ENCODE data around the gene TERB2. TPM values are rescaled to one million over a fixed set of nuclear protein-coding genes. Genes with fewer than 3 reads are reported as not detected.
"Not testable (repeated sequence)": the region's sequence is repeated elsewhere in the genome, so short reads cannot be mapped to it uniquely, and the experiment has no call there.

TERB2 gene
- total RNA-seq, 1 donor from 2014 or later, result not detected

- H3K4me3 Mint-ChIP-seq (ENCODE audit: unreplicated experiment), result no peak overlapping the region
- H3K36me3 Mint-ChIP-seq (ENCODE audit: unreplicated experiment), result no peaks in the 10 kb centered on the region
Observed at GRCh38 chr15:45021348-45021747, 64.9 kb downstream of the TERB2 start.

GRCh38 chr15:45022871-45023658, 66.6 kb downstream of the TERB2 start, which contains the start of gene SORD:
Gene SORD (plus strand): TSS chr15:45023195. CDS start chr15:45023284, 89 bp downstream.
- peak; percentile 99 for DNase-seq
- Mint-ChIP-seq H3K4me3 (ENCODE audit: unreplicated experiment) (peak within 1 kb of the TSS; percentile 93), H3K9me3 (ENCODE audit: unreplicated experiment) (peaks cover 2% of the 10 kb centered on the region), H3K4me1 (ENCODE audit: low read depth, unreplicated experiment) (peaks cover 2% of the 10 kb centered on the region), H3K27ac (ENCODE audit: unreplicated experiment) (peak within 1 kb of the TSS; percentile 79), H3K27me3 (ENCODE audit: unreplicated experiment) (peaks cover 7% of the 10 kb centered on the region), H3K36me3 (ENCODE audit: unreplicated experiment) (no peaks in the 10 kb centered on the region)
- no peak for TF ChIP-seq CTCF (IDR thresholded peaks at IDR 0.05; ENCODE audit: partially characterized antibody, unreplicated experiment)

More at GRCh38 chr15:45021348-45021747, 64.9 kb downstream of the TERB2 start:
- H3K4me1 Mint-ChIP-seq (ENCODE audit: low read depth, unreplicated experiment), result peaks cover 2% of the 10 kb centered on the region
- no peak overlapping the region for H3K27ac Mint-ChIP-seq (ENCODE audit: unreplicated experiment)
- peaks cover 2% of the 10 kb centered on the region for H3K9me3 Mint-ChIP-seq (ENCODE audit: unreplicated experiment)
- no peak for TF ChIP-seq CTCF (IDR thresholded peaks at IDR 0.05; ENCODE audit: partially characterized antibody, unreplicated experiment)
- DNase-seq, result no peak
- H3K27me3 Mint-ChIP-seq (ENCODE audit: unreplicated experiment), result peaks cover 10% of the 10 kb centered on the region

GRCh38 chr15:45023659-45024225, 67.3 kb downstream of the TERB2 start:
- Mint-ChIP-seq H3K9me3 (ENCODE audit: unreplicated experiment) (peaks cover 3% of the 10 kb centered on the region), H3K4me3 (ENCODE audit: unreplicated experiment) (peak overlapping the region; percentile 93), H3K36me3 (ENCODE audit: unreplicated experiment) (peaks cover 4% of the 10 kb centered on the region), H3K27ac (ENCODE audit: unreplicated experiment) (peak overlapping the region; percentile 79), H3K4me1 (ENCODE audit: low read depth, unreplicated experiment) (peaks cover 2% of the 10 kb centered on the region), H3K27me3 (ENCODE audit: unreplicated experiment) (peaks cover 7% of the 10 kb centered on the region)
- no peak for DNase-seq
- no peak for TF ChIP-seq CTCF (IDR thresholded peaks at IDR 0.05; ENCODE audit: partially characterized antibody, unreplicated experiment)

GRCh38 chr15:45024649-45025048, 68.2 kb downstream of the TERB2 start:
- not testable (repeated sequence) for H3K9me3 Mint-ChIP-seq (ENCODE audit: unreplicated experiment); H3K36me3 Mint-ChIP-seq (ENCODE audit: unreplicated experiment); H3K4me3 Mint-ChIP-seq (ENCODE audit: unreplicated experiment); H3K4me1 Mint-ChIP-seq (ENCODE audit: low read depth, unreplicated experiment); H3K27ac Mint-ChIP-seq (ENCODE audit: unreplicated experiment); DNase-seq; H3K27me3 Mint-ChIP-seq (ENCODE audit: unreplicated experiment)

GRCh38 chr15:45025627-45026026, 69.1 kb downstream of the TERB2 start:
- not testable (repeated sequence) for H3K27me3 Mint-ChIP-seq (ENCODE audit: unreplicated experiment); DNase-seq; H3K27ac Mint-ChIP-seq (ENCODE audit: unreplicated experiment); H3K4me1 Mint-ChIP-seq (ENCODE audit: low read depth, unreplicated experiment); H3K4me3 Mint-ChIP-seq (ENCODE audit: unreplicated experiment); H3K9me3 Mint-ChIP-seq (ENCODE audit: unreplicated experiment)
- H3K36me3 Mint-ChIP-seq (ENCODE audit: unreplicated experiment), result peaks cover 12% of the 10 kb centered on the region

- H3K27me3 Mint-ChIP-seq (ENCODE audit: unreplicated experiment), result peaks cover 6% of the 10 kb centered on the region
- H3K27ac Mint-ChIP-seq (ENCODE audit: unreplicated experiment), result no peak overlapping the region
- no peak for DNase-seq
- H3K9me3 Mint-ChIP-seq (ENCODE audit: unreplicated experiment), result peaks cover 5% of the 10 kb centered on the region
- H3K4me1 Mint-ChIP-seq (ENCODE audit: low read depth, unreplicated experiment), result peaks cover 2% of the 10 kb centered on the region
- no peak overlapping the region for H3K4me3 Mint-ChIP-seq (ENCODE audit: unreplicated experiment)
- H3K36me3 Mint-ChIP-seq (ENCODE audit: unreplicated experiment), result peaks cover 14% of the 10 kb centered on the region
- TF ChIP-seq CTCF (IDR thresholded peaks at IDR 0.05; ENCODE audit: partially characterized antibody, unreplicated experiment), result no peak
Observed at GRCh38 chr15:45026651-45027190, 70.2 kb downstream of the TERB2 start.

All from glutamatergic neuron (in vitro differentiated cells).